Prostate gland (tissue), 2 donors: ENCODE measurements around the gene CFAP45.

Experiments used
- CTCF ChIP-seq, 4 experiments: fragments of 200-600 bp in 2 of 4; fragments of 450-650 bp in 2 of 4; sonication (generic) in 2 of 4; IDR thresholded peaks; 1 replicate in 3 of 4; 2 replicates in 1 of 4; pipeline ENCODE4 v1.5.1; 2016 to 2019; ENCODE audit warnings: antibody characterized with exemption in 4 of 4, mild to moderate bottlenecking in 2 of 4, moderate library complexity in 2 of 4
- POLR2A ChIP-seq: fragments of 450-650 bp; IDR thresholded peaks from one replicate; pipeline ENCODE4 v1.6.1; 2016; ENCODE audit warnings: antibody characterized with exemption, mild to moderate bottlenecking

- no peak for TF ChIP-seq CTCF (IDR thresholded peaks at IDR 0.05)
- TF ChIP-seq POLR2A = no peak
Measured at GRCh38 chr1:159857889-159858288, 42.1 kb downstream of the CFAP45 start.
